GM19438 (cell line): ENCODE results near the gene TBC1D28.
"Not testable (repeated sequence)": the region's sequence is repeated elsewhere in the genome, so short reads cannot be mapped to it uniquely, and the experiment has no call there.

Experiments used
- ATAC-seq: cut with Tn5 transposase; IDR thresholded peaks from one replicate; pipeline ENCODE4 v1.9.1; 2021; ENCODE audit warnings: low read depth; ENCODE audit not compliant: unreplicated experiment

TBC1D28 gene

GRCh38 chr17:18644291-18644690, at the start of gene TBC1D28:
TSS of gene TBC1D28 (minus strand) at chr17:18644391. CDS start at chr17:18641352, 3,039 bp downstream.
- not testable (repeated sequence) for ATAC-seq

GRCh38 chr17:18682668-18683067, 38.5 kb upstream of the TBC1D28 start:
- not testable (repeated sequence) for ATAC-seq

GRCh38 chr17:18681767-18682571, 37.8 kb upstream of the TBC1D28 start, which contains the start of gene FOXO3B:
TSS of gene FOXO3B (minus strand) at chr17:18682314. CDS start at chr17:18681651, 663 bp downstream.
- ATAC-seq = peak; percentile 71

- not testable (repeated sequence) for ATAC-seq
Observed at GRCh38 chr17:18677381-18677780, 33.2 kb upstream of the TBC1D28 start.

- not testable (repeated sequence) for ATAC-seq
Observed at GRCh38 chr17:18676928-18677327, 32.7 kb upstream of the TBC1D28 start.

- not testable (repeated sequence) for ATAC-seq
Observed at GRCh38 chr17:18672395-18673227, 28.4 kb upstream of the TBC1D28 start.

GRCh38 chr17:18668625-18669024, 24.4 kb upstream of the TBC1D28 start:
- not testable (repeated sequence) for ATAC-seq

GRCh38 chr17:18667535-18667934, 23.3 kb upstream of the TBC1D28 start:
- ATAC-seq = not testable (repeated sequence)

GRCh38 chr17:18666326-18666725, 22.1 kb upstream of the TBC1D28 start:
- not testable (repeated sequence) for ATAC-seq

- ATAC-seq = not testable (repeated sequence)
Observed at GRCh38 chr17:18661924-18662624, 17.9 kb upstream of the TBC1D28 start.

- not testable (repeated sequence) for ATAC-seq
Observed at GRCh38 chr17:18650094-18650493, 5.9 kb upstream of the TBC1D28 start.

- not testable (repeated sequence) for ATAC-seq
Observed at GRCh38 chr17:18643124-18643523, 1.1 kb downstream of the TBC1D28 start.

GRCh38 chr17:18638357-18638756, 5.8 kb downstream of the TBC1D28 start:
- not testable (repeated sequence) for ATAC-seq

GRCh38 chr17:18636237-18636636, 8.0 kb downstream of the TBC1D28 start:
- not testable (repeated sequence) for ATAC-seq

GRCh38 chr17:18635773-18636172, 8.4 kb downstream of the TBC1D28 start:
- not testable (repeated sequence) for ATAC-seq

GRCh38 chr17:18634550-18635263, 9.5 kb downstream of the TBC1D28 start:
- ATAC-seq = not testable (repeated sequence)

- no peak for ATAC-seq
Observed at GRCh38 chr17:18626152-18626870, 17.9 kb downstream of the TBC1D28 start.

- peak; percentile 75 for ATAC-seq
Observed at GRCh38 chr17:18625509-18626104, 18.6 kb downstream of the TBC1D28 start.
